Esophagus muscularis mucosa (tissue), 3 donors: ENCODE results near the gene SLC40A1.

Source experiments
- CTCF ChIP-seq, 3 experiments: fragments of 200-600 bp in 2 of 3; fragments of 450-650 bp in 1 of 3; sonication (generic) in 2 of 3; IDR thresholded peaks; one replicate each; pipeline ENCODE4 v1.5.1; 2017 to 2019; ENCODE audit warnings: antibody characterized with exemption in 3 of 3, mild to moderate bottlenecking in 2 of 3, moderate library complexity in 1 of 3
- EP300 ChIP-seq: sonication (generic); formaldehyde crosslinking; IDR thresholded peaks from one replicate; pipeline ENCODE4 v1.6.1; 2017; ENCODE audit warnings: antibody characterized with exemption

GRCh38 chr2:189623049-189623448 lies 42.5 kb upstream of the SLC40A1 start:
- TF ChIP-seq EP300 (no peak), CTCF (IDR thresholded peaks at IDR 0.05) (no peak)
